ENCODE results near the gene BAIAP2L2.

The BAIAP2L2 gene

DNA sequence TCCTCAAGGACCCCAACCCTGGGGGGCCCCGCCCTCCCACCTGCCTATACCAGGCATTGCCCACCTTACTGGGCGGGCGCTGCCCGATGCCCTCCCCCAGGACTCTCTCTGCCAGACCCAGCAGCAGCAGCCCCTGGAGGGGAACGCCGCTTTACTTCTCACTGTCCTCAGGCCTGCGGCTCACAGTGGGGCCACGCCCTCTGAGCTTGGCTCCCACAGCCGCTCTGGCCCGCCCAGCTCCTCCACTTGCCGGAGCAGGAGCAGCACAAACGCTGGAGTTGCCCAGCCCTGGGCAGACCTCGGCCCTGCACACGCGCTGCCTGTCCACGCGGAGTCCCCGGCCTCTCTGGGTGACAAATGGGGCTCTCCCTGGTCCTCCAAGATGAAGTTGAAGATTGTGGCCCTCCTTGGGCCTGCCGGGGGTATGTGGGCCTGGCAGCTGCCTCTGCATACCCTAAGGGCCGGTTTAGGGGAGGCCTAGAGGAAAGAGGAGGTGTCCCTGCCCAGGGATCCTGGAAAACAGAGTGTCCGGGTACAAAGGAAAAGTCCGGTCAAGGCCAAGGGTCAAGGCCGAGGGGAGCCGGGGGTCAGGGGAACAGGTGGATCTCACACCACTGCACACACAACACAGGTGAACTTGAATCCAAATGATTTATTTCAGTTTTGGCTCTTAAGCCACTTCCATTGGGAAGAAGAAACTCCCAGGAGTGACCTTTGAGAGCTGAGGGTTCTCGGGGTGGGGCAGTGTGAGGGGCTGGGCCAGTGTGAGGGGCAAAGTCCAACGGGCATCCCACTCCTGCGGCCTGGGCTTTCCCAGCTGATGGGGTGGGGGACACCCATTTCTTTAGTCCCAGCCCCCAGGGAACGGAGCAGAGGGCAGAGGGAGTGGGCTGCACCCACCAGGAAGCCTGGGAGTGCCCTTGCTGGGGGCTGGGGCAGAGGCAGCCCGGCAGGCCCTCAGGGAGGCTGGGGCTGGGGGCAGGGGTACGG, 674 bp upstream of the BAIAP2L2 start:
- Histone ChIP-seq H3K4me3 (no peak overlapping the region), H3K27ac (peak overlapping the region in 3 of 21 experiments; percentile 5 to 57 (median 32))

DNA sequence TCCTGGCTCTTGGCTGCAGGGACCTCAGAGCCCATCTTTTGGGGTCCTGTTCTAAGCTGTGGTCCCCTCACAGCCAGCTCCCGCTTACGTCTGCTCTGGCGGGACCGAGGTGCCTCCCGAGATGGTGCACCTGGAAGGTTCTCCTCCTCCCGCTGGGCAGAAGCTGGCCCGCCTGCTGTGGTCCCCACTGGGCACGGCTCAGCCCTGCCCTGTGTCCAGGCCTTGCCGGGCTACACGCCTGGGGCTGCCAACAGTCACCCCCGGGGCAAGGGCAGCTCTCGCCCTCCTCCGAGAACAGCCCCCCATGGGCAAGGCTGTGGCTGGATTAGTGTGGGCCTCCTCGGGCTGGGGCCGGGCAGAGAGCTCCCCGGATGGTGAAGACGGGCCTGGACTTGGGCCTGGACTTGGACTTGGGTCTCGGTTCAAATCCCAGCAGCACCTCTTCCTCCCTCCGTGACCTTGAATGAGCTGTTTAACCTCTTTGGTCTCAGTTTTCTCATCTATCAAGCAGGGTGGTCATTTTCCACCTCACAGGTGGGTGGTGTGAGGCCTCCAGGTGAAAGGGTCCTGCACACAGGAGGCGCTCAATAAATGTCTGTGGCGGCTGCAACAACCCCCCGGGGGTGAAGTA, 998 bp downstream of the BAIAP2L2 start:
- Histone ChIP-seq H3K4me3 (no peak overlapping the region), H3K27ac (no peak overlapping the region)

DNA sequence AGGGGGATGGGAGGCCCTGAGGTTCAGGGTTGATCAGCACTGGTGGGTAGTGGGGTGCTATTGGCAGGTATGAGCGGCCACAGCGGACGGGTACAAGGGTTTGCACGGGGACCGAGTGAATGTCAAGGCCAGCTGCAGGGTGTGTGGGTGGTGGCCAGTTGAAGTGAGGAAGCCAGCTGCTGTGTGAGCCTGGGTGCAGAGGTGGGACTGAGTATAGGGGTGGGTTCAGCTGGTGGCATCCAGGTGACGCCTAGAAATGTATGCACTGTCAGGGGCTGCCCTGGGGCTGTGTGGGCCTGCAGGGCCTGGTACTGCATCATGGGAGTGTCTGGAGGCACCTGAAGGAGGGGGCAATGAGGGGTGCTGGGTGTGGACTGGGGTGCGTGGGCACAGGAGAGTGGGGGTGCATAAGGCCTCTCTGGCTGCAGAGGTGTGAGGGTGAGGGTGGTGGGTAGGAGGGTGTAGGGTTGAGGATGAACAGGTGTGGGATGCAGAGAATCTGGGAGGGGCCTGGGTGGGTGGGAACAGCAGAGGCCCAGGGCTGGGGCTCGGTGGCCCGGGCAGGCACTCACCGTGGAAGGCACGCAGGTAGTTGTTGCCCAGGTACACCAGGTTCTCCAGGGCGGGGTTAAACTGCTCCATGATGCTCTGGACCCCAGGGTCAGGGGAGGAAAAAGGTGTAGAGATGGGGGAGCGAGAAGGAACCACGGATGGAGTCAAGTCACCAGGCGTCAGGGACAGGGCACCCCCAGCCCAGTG, 1.7 kb downstream of the BAIAP2L2 start:
- Histone ChIP-seq H3K27ac (peak overlapping the region in 1 of 21 experiments; percentile 11), H3K4me3 (no peak overlapping the region)

DNA sequence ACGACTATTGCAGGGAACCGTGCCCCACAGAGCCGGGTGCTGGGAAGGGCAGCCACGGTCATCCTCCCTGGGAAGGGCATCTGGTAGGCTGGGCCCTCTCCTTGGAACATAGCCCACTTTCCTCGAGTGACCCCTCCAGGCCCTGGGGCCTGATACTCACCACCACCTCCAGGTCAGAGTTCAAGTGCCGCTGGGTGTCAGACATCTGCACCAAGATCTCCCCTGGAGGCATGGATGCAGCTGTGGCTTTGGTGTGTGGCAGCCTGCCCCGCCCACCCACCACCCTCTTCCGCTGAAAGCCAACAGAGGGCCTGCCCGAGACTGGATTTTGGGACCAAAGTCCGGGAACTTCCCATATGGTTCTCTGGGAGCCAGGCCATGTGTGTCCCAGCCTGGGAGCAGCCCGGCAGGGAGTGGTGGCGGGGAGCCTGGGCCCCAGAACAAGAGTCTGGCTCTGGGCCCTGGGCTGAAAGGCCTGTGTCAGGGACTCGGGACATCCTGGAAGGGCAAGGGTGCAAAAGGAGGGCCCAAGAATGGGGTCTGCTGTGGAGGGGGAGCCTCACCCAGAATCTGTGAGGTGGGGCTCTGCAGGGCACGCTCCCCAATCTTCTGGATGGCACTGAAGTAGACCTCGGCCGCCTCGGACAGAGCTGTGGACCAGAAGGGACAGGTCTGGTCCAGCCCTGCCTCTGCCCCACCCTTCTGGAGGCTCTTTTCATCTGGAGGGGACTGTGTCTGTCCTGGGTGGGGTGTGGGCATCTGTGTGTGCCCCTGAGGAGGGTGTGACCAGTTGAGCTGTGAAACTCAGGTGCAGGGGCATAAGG, 2.6 kb downstream of the BAIAP2L2 start:
- Histone ChIP-seq H3K4me3 (no peak overlapping the region), H3K27ac (peak overlapping the region in 4 of 21 experiments; percentile 7 to 18 (median 10))

DNA sequence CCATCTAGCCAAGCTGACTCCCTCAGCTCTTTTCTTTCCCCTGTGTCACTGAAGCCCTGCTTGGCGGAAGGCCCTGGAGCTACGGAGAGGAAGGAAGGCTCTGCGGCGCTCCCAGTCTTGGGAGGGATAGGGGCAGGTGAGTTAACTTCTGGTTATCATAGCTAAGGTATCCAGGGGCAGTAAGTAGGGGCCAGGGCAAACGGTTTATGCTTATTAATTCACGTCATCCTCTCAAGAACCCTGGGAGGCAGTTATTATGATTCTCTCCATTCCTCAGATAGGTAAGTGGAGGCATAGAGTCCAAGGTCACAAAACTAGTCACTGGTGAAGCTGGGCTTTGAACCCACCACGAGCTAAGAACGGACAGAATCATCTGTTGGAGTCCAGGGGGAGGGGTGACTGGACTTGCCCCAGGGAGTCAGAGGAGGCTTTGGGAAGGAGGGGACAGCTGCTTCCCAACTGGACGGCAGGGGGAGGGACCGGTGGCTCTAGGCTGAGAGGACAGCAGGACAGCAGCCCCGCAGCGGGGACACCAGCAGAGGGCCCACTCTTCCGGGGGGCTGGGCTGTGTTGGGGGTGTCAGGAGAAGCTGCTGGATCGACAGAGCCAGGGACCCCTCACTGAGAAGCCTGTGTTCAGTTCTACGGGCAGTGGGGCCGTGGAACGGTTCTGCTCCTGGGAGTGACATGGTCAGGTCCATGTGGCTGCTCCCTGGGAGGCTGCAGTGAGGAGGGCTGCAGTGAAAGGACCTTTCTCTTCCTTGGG, 3.5 kb downstream of the BAIAP2L2 start:
- peak overlapping the region in 3 of 21 experiments; percentile 7 to 18 (median 11) for H3K27ac ChIP-seq
- no peak overlapping the region for H3K4me3 ChIP-seq

DNA sequence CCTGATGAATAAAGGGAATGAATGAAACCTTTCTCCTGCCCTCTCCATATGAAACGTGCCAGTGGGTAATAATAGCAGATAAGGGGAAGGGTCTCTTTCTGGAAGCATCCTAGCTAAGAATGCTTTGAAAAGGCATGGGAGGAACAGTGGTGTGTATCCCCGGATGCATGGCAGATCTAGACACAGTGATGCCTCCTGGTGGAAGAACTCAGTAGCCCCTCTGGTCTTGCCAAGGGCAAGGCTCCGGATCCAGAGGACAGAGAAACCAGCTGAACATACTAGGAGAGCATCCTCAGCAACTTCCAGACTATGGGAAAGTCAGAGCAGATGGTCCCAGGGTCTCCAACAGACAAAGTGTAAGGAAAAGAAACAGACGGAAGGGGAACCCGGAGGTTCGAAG, 6.4 kb downstream of the BAIAP2L2 start:
- Histone ChIP-seq H3K27ac (no peak overlapping the region), H3K4me3 (no peak overlapping the region)

DNA sequence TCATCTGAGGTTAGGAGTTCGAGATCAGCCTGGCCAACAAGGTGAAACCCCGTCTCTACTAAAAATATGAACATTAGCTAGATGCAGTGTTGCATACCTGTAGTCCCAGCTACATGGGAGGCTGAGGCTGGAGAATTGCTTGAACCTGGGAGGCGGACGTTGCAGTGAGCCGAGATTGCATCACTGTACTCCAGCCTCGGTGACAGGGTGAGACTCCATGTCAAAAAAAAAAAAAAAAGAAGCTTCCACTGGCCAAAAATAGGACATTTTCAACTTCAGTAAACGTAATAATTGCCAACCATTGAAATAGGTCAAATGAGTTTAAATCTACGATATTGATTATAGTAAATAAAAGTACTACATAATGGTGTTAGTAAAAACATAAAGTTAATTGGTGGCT, 6.8 kb downstream of the BAIAP2L2 start:
- no peak overlapping the region for H3K27ac ChIP-seq
- H3K4me3 ChIP-seq = no peak overlapping the region

DNA sequence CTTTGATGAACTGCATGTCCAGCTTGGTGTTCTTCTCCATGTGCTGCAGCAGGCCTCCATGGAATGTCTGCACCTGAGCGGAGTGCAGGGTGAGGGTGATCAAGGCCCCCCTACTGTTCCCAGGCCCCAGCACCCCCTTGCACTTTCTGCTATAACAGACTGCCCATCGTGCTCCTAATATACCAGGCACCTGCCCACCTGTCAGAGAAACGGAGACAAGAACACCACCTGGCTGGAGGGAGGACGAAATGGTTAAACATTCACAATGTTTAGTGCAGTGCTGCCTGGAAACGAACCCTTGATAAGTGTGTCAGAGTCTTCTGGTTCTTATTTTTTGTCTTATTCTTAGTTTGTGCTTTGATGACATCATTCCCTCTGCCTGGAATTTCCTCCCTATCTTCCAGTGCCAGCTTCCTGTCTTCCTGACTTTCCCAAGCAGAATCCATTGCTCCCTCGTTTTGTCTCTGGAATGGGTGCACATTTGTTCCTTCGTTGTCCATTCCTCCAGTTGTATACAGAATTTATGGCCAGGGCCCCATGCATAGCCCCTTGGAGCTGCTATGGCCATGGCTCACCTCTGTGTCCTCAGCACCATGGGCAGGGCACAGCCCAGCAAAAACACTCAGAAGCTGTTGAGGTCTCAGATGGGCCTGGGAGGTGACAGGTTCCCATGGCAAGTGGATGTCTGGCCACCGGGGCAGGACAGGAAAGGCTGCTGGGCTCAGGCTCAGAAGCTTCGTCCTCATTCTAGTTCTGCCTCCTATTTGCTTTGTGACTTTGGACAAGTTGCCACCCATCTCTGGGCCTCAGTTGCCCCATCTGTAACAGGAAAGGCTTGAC, 11.9 kb downstream of the BAIAP2L2 start:
- H3K4me3 ChIP-seq = no peak overlapping the region
- H3K27ac ChIP-seq = peak overlapping the region in 4 of 21 experiments; percentile 41 to 76 (median 57)

DNA sequence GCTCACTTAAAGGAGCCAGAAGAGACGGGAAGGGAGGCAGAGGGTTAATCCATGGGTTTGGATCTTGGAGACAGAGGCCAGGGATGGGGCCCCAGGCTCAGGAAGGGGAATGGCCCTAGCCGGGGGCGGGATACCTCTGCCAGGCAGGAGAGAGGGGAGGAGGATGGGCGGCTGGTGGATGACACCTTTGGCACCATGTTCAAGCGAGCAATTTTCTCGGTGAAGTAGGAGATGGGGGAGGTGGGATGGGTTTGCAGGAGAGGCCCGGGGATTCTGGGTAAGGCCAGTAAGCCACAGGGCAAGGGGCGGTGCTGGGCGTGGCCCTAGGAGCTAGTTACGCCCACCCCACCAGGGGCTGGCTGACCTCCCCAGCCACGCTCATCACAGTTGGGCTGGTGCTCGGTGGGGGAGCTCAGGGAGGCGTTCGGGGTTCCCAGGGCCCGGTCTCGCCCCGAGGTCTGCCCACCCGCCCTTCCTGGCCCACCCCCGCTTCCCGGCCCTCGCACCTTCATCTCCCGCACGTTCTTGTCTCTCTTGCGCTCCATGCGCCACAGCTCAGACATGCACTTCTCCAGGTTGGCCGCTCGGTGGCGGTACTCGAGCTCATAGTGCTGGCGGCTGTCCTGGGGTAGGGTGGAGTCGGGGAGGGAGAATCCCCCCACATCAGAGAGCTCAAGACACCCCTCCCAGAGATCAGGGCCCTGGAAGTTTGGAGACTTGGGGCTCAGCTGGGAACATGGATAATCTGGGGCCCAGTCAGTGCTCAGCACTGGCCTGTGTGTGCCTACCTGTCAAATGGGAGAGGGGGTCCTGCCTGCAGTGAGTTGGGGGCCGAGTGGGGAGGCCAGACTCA, 12.7 kb downstream of the BAIAP2L2 start:
- H3K27ac ChIP-seq = peak overlapping the region in 4 of 21 experiments; percentile 22 to 76 (median 39)

DNA sequence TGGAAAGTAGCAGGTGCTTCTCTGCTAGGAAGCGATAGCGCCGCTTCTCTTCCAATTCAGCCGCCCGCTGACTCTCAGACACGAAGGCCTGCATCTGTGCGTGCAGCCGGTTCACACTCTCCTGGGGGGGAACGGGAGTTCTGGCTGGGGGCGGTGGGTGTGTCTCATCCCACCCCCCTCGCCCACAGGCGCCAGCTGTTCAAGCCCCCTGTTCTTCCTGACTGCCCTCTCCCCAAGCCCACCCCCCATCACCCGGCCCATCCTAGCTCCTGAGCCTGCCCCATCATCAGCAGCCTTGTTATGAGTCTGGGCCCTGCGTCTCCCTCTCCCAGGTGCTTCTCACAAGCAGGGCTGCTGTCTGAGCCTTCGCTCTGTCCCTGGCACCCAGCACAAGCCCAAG, 13.4 kb downstream of the BAIAP2L2 start:
- Histone ChIP-seq H3K4me3 (no peak overlapping the region), H3K27ac (no peak overlapping the region)

More for the DNA sequence above, 12.7 kb downstream of the BAIAP2L2 start:
- H3K4me3 ChIP-seq = no peak overlapping the region

DNA sequence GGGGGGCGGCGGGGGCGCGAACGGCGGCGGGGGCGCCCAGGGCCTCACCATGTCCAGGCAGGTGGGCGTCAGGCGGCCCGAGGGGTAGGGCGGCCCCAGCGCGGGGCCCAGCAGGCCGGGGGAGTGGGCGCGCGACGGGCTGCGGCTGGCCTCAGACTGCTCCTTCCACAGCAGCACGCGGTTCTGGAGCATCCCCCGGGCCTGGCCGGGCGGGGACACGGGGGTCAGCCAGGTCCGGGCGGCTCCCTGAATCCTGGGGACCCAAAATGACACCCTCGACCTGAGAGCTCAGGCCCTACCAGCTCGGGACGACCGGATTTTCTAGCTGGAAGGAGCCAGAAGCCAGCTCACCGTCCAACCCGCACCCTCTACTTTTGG, 21.0 kb downstream of the BAIAP2L2 start:
- H3K4me3 ChIP-seq = peak overlapping the region in 3 of 7 experiments; percentile 11 to 27 (median 13)
- H3K27ac ChIP-seq = peak overlapping the region in 1 of 21 experiments; percentile 26

DNA sequence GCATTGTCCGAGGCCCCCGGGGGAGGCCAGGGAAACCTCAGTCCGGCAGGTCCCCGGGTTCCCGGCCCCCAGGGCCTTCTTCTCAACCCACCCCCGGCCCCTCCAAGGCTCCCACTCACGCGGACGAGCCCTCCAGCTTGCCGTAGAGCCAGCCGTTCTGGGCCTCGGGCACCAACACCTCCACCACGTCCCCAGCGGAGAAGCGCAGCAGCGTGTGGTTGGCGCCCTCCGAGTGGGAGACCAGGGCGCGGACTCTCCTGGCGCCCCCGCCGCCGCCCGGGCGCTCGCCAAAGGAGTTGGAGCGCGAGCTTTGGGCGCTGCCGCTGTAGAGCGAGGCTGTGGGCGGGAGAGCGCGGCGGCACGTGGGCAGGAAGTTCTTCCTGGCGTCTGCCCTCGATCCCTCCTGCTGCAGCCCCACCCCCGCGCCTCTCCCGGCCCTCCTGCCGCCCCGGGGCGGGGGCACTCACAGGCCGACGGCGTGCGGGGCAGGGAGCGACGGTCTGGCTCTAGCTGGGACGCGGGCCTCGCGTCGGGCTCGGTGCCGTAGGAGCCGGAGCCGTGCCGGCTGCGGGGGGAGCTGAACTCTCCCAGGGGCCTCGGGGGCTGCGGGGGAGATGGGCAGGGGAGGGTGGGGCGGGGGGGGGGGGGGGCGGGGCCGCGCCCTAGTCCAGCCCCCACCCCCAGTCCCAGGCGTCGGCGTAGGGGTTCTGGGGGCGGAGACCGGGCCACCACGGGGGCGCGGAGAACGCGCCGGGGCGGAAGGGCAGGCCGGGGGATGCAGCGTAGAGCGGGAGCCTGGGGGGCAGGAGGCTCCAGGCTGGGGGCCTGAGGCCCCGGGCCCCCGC, 21.6 kb downstream of the BAIAP2L2 start:
- Histone ChIP-seq H3K27ac (peak overlapping the region in 2 of 21 experiments; percentile 26 to 47), H3K4me3 (peak overlapping the region in 6 of 7 experiments; percentile 1 to 27 (median 12))

DNA sequence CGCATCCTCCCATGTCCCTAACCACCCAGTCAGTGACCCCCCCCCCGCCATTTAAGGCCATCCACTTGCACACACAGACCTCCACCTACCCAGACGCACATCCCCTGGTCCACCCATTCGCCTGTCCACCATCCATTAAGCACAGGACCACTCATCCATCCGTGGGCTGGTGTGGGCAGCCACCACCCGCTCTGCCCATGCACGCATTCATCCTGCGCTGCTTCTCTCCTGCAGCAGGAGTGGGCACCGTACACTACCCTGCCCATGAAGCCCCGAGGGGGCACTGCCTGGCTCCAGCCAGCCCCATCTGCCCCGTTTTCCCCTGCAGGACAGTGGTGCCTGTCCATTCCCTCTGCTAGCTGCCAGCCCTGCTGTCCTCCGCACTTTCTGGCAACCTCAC, 22.6 kb downstream of the BAIAP2L2 start:
- Histone ChIP-seq H3K4me3 (no peak overlapping the region), H3K27ac (no peak overlapping the region)

DNA sequence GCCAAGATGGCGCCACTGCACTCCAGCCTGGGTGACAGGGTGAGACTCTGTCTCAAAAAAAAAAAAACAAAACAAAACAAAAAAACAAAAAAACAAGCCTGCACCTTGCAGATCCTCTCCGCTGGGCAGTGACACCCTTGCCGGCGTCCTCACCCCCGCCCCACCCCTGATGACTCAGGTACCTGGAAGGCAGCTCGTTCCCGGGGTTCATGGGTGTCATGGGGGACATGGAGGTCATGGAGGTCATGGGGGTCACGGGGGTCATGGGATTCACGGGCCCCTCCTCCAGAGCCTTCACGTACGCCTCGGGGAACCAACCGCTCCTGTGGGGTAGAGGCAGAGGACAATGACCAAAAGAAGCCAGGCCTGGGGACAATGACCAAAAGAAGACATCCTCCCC, 23.5 kb downstream of the BAIAP2L2 start:
- Histone ChIP-seq H3K4me3 (no peak overlapping the region), H3K27ac (no peak overlapping the region)

DNA sequence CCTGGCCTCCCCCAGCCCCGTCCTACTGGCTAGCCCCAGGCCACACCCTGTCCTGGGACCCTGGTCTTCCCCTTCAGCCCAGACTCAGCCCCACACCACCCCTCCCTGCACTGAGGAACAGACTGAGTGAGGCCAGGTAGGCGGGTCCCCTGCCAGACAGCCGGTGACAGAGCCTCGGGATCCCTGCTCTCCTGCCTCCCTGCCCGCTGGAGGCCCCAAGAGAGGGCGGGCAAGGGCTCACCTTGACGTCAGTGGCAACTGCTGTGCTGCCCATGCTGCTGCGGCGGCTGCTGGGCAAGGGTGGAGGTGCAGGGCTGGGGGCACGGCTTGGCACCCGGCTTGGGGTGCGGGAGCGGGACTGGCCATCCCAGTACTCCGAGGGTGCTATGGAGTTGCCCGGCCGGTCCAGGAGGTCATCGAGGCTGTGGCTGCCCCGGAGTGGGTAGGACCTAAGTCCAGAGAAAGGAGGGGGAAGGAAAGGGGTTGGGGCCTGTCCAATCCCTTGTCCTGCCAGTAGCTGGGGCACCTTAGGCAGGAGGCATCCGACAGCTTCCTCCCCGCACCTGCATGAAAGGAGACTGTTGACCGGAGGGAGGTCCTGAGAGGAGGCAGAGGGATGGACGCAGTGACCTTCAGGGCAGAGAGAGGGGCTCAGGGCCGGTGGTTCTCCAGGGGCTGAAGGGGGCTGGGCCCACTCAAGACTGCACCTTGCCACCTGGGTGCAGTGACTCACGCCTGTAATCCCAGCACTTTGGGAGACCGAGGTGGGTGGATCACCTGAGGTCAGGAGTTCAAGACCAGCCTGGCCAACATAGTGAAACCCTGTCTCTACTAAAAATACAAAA, 24.3 kb downstream of the BAIAP2L2 start:
- Histone ChIP-seq H3K27ac (no peak overlapping the region), H3K4me3 (no peak overlapping the region)

Measured in skin epidermis (tissue), 12 donors.